HFF-Myc (cell line): ENCODE results near the gene PARP12.
A peak's percentile ranks its signal among the peaks of the same experiment; 100 is the strongest.
"Not testable (repeated sequence)": the region's sequence is repeated elsewhere in the genome, so short reads cannot be mapped to it uniquely, and the experiment has no call there.

Experiments
- DNase-seq: peaks from one replicate; pipeline ENCODE4 v3.0.0-alpha.2; 2011; ENCODE audit warnings: low read depth; ENCODE audit errors: extremely low read depth
- H3K4me3 ChIP-seq: replicated peaks from 2 replicates; pipeline ENCODE4 v1.5.1; 2011; ENCODE audit warnings: low read depth, mild to moderate bottlenecking, control low read depth, low read length
- TF ChIP-seq, protein P1 (sequence below): IDR thresholded peaks from 2 replicates; pipeline ENCODE4 v1.5.1; 2012; ENCODE audit warnings: mild to moderate bottlenecking, low read depth, low read length, control low read depth; ENCODE audit errors: missing control alignments

PARP12 gene

DNA sequence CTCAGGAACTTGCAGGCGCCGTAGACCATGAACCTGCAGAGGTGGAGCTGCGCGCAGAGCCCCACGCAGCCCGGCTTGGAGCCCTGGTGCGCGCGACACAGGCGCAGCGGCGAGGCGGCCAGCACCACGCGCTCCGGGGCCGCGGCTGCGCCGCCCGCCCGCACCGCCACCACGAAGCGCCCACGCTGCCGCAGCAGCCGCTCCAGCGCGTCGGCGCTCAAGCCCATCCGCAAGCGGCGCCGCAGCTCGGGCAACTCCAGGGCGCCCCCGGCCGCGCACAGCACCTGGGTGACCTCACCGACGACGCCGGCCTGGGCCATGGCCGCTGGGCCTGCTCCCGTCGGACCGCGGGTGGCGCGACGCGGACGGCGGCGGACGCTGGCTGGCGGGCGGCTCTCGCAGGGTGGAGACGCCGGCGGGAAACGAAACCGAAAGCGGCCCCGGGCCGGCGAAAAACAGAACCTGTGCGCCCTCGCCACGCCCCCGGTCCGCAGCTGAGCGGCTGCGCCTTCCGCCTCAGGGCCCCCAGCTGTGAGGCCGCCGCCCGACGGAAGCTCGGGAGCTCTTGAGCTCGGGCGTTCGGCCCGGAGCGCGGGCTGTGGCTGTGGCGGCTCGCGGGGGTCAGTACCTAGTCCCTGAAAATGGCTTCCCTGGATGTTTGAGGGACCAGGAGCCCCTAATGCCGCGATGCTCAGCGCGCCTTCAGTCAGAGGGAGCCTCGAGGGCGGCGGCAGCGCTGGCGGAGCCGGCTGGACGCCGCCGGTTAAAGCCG, at the start of gene PARP12:
Gene PARP12 (minus strand): TSS at position 424 of the 772 bp plus-strand sequence. CDS start 104 bp downstream, at position 320.
- no peak for DNase-seq
- peak within 1 kb of the TSS; percentile 56 for H3K4me3 ChIP-seq
- TF ChIP-seq, protein P1, sequence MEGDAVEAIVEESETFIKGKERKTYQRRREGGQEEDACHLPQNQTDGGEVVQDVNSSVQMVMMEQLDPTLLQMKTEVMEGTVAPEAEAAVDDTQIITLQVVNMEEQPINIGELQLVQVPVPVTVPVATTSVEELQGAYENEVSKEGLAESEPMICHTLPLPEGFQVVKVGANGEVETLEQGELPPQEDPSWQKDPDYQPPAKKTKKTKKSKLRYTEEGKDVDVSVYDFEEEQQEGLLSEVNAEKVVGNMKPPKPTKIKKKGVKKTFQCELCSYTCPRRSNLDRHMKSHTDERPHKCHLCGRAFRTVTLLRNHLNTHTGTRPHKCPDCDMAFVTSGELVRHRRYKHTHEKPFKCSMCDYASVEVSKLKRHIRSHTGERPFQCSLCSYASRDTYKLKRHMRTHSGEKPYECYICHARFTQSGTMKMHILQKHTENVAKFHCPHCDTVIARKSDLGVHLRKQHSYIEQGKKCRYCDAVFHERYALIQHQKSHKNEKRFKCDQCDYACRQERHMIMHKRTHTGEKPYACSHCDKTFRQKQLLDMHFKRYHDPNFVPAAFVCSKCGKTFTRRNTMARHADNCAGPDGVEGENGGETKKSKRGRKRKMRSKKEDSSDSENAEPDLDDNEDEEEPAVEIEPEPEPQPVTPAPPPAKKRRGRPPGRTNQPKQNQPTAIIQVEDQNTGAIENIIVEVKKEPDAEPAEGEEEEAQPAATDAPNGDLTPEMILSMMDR: no peak

DNA sequence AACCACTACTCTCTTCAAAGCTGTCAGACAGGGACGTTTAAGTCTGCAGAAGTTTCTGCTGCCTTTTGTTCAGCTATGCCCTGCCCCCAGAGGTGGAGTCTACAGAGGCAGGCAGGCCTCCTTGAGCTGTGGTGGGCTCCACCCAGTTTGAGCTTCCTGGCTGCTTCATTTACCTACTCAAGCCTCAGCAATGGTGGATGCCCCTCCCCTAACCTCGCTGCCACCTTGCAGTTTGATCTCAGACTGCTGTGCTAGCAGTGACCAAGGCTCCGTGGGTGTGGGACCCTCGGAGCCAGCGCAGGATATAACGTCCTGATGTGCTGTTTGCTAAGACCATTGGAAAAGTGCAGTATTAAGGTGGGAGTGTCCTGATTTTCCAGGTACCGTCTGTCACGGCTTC, 46.0 kb upstream of the PARP12 start:
- DNase-seq, H3K4me3 ChIP-seq: not testable (repeated sequence)

- no peak overlapping the region for H3K4me3 ChIP-seq
- TF ChIP-seq, protein P1: no peak
- no peak for DNase-seq
Observed at GRCh38 chr7:140096459-140096858, 33.7 kb upstream of the PARP12 start.

DNA sequence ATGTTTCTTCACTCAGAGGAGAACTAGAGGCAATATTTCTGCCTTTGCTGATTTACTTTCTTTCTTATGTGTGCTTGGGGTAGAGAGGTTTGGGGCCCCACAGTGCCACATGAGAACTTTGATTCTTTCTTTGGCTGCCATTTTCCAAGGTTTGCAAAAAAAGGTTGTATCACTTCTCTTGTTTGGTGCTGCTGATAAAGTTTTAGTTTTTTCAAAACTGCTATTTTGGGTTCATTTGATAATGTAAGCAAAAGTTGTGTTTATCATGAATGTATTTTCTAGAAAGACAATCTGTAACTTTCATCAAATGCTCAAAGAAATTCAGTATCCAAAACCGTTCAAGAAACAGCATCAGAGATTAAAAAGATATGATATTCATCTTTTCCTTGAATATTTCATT, 30.6 kb upstream of the PARP12 start:
- no peak for DNase-seq
- TF ChIP-seq, protein P1: no peak

DNA sequence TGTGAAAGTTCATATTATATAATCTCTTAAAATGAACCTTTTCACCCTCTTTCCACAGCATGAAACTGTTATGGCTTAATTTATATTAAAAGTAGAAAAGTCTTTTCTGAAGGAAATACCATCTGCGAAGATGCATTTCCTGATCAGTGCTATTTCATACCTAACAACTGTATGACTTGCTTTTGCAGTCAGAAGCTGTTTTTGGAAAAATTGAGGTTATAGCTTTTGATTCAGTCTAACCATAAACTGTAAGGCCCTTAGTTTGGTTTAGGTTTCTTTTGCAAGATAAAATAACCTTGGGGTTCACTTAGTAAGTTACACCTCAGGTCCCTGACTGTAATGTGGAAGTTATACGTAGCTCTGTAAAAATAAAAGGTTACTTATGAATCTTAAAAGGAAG, 22.7 kb upstream of the PARP12 start:
- no peak for DNase-seq
- no peak overlapping the region for H3K4me3 ChIP-seq
- TF ChIP-seq, protein P1: no peak

More for the DNA sequence above, 30.6 kb upstream of the PARP12 start:
- no peak overlapping the region for H3K4me3 ChIP-seq

GRCh38 chr7:140084972-140085371, 22.2 kb upstream of the PARP12 start:
- no peak overlapping the region for H3K4me3 ChIP-seq
- TF ChIP-seq, protein P1: no peak
- no peak for DNase-seq

- no peak overlapping the region for H3K4me3 ChIP-seq
- no peak for DNase-seq
- TF ChIP-seq, protein P1: no peak
Observed at GRCh38 chr7:140084142-140084655, 21.4 kb upstream of the PARP12 start.
